A673 (cell line): ENCODE results near the gene SPEM3. TPM values are rescaled to one million over a fixed set of nuclear protein-coding genes. Genes with fewer than 3 reads are reported as not detected.
"Not testable (repeated sequence)": the region's sequence is repeated elsewhere in the genome, so short reads cannot be mapped to it uniquely, and the experiment has no call there.

Source experiments
- BruUV-seq: library from RNA; stranded (reverse); fragments of 400-500 nt; replicated peaks from 2 replicates; lab custom pipeline; 2021; lab: Mats Ljungman, UMichigan
- CTCF ChIA-PET: fragments of 300-600 bp; sonication (Branson Sonifier 250); formaldehyde crosslinking; loops from one replicate; lab custom pipeline; 2022; ENCODE audit warnings: antibody characterized with exemption; lab: Charles Lee
- POLR2A ChIA-PET: fragments of 300-600 bp; sonication (Branson Sonifier 250); formaldehyde crosslinking; loops from one replicate; lab custom pipeline; 2022; ENCODE audit warnings: antibody characterized with exemption; ENCODE audit not compliant: low non-redundant PET; lab: Charles Lee
- DNase-seq: peaks from one replicate; pipeline ENCODE4 v3.0.0-alpha.2; 2015; ENCODE audit warnings: low spot score
- H3K27ac ChIP-seq: fragments of 200-600 bp; sonication (generic); 2 replicates; pipeline ENCODE4 v1.5.1; 2016; ENCODE audit warnings: mixed run types, low read depth, mild to moderate bottlenecking, mixed read lengths, antibody characterized with exemption, low read length; ENCODE audit not compliant: poor library complexity, severe bottlenecking
- H3K27me3 ChIP-seq: fragments of 200-600 bp; sonication (generic); replicated peaks from 2 replicates; pipeline ENCODE4 v1.6.1; 2017; ENCODE audit warnings: mixed run types, low read depth, mild to moderate bottlenecking, mixed read lengths, antibody characterized with exemption, low read length; ENCODE audit not compliant: insufficient read depth, poor library complexity
- H3K36me3 ChIP-seq: fragments of 200-600 bp; sonication (generic); 2 replicates; pipeline ENCODE4 v1.6.1; 2016; ENCODE audit warnings: mixed run types, mild to moderate bottlenecking, mixed read lengths, antibody characterized with exemption, low read length; ENCODE audit not compliant: insufficient read depth, poor library complexity, severe bottlenecking
- H3K4me1 ChIP-seq: fragments of 200-600 bp; sonication (generic); 2 replicates; pipeline ENCODE4 v1.6.1; 2017; ENCODE audit warnings: mixed run types, mild to moderate bottlenecking, mixed read lengths, antibody characterized with exemption, low read length; ENCODE audit not compliant: insufficient read depth, poor library complexity, severe bottlenecking
- H3K4me3 ChIP-seq: fragments of 200-600 bp; sonication (generic); 2 replicates; pipeline ENCODE4 v1.5.1; 2016; ENCODE audit warnings: low read depth, mixed run types, mild to moderate bottlenecking, mixed read lengths, low read length; ENCODE audit not compliant: poor library complexity, severe bottlenecking
- H3K9me3 ChIP-seq: fragments of 200-600 bp; sonication (generic); 2 replicates; pipeline ENCODE4 v1.6.1; 2016; ENCODE audit warnings: mixed run types, low read depth, mild to moderate bottlenecking, mixed read lengths, antibody characterized with exemption, low read length; ENCODE audit not compliant: poor library complexity, severe bottlenecking
- EZH2 ChIP-seq: fragments of 200-600 bp; sonication (generic); IDR thresholded peaks from 2 replicates; pipeline ENCODE4 v1.6.1; 2017; ENCODE audit warnings: borderline replicate concordance, low read depth, mild to moderate bottlenecking, mixed read lengths, antibody characterized with exemption, low read length; ENCODE audit not compliant: poor library complexity, severe bottlenecking
- intact Hi-C: fragments of 100-400 bp; cut with micrococcal nuclease; formaldehyde crosslinking; loops from one replicate; pipeline ENCODE4 v1.10.0; 2022; ENCODE audit not compliant: unreplicated experiment
- total RNA-seq: library from RNA; stranded (reverse); gene quantifications from 2 replicates; pipeline ENCODE4 v1.2.3, GENCODE V29; 2021
- TF ChIP-seq, protein P1 (sequence below): fragments of 300-800, 200-600 bp; sonication (generic); conservative IDR thresholded peaks from 2 replicates; pipeline ENCODE4 v1.5.1; 2017; ENCODE audit warnings: low read depth, mild to moderate bottlenecking, antibody characterized with exemption, low read length, moderate library complexity, mixed read lengths

Gene SPEM3
- total RNA-seq, 1 experiment from 2014 or later, result not detected

- POLR2A ChIA-PET, result interaction anchor here (0.6 kb wide), 1 partner anchor 17 kb away, joined by 4 read pairs; the partner anchor contains the start of gene POLR2A
- Histone ChIP-seq H3K27me3 (no peaks in the 10 kb centered on the region), H3K4me3 (no peak overlapping the region), H3K4me1 (no peaks in the 10 kb centered on the region), H3K27ac (no peak overlapping the region), H3K36me3 (peaks cover 12% of the 10 kb centered on the region), H3K9me3 (no peaks in the 10 kb centered on the region)
- TF ChIP-seq, protein P1, sequence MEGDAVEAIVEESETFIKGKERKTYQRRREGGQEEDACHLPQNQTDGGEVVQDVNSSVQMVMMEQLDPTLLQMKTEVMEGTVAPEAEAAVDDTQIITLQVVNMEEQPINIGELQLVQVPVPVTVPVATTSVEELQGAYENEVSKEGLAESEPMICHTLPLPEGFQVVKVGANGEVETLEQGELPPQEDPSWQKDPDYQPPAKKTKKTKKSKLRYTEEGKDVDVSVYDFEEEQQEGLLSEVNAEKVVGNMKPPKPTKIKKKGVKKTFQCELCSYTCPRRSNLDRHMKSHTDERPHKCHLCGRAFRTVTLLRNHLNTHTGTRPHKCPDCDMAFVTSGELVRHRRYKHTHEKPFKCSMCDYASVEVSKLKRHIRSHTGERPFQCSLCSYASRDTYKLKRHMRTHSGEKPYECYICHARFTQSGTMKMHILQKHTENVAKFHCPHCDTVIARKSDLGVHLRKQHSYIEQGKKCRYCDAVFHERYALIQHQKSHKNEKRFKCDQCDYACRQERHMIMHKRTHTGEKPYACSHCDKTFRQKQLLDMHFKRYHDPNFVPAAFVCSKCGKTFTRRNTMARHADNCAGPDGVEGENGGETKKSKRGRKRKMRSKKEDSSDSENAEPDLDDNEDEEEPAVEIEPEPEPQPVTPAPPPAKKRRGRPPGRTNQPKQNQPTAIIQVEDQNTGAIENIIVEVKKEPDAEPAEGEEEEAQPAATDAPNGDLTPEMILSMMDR, result no peak
- no peak for TF ChIP-seq EZH2
- DNase-seq, result no peak
- CTCF ChIA-PET, result no interaction called here
- BruUV-seq, result no TSS peak
- intact Hi-C loops, result no loop called here
These were observed 38.8 kb downstream of the SPEM3 start for GRCh38 chr17:7467498-7467897.

DNA sequence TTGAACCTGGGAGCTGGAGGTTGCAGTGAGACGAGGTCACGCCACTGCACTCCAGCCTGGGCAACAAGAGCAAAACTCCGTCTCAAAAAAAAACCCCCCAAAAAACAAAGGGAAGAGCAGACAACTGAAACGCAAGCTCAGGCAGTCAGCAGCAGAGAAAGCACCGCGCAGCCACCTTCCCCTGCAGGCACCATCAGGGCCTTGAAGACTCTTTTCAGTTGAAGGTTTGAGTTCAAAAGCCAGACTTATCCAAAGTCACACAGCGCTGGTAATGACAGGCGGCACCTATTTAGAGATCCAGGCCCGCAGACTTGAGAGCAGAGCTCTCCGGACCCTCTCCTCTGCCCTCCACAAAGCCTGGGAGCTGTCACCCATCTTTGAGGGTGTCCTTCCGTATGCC lies 39.6 kb downstream of the SPEM3 start:
- POLR2A ChIA-PET, result interaction anchor here (0.6 kb wide), 1 partner anchor 16 kb away, joined by 4 read pairs; the partner anchor contains the start of gene POLR2A
- Histone ChIP-seq H3K9me3 (no peaks in the 10 kb centered on the region), H3K4me3 (no peak overlapping the region), H3K36me3 (peaks cover 12% of the 10 kb centered on the region), H3K27me3 (no peaks in the 10 kb centered on the region), H3K27ac (no peak overlapping the region), H3K4me1 (no peaks in the 10 kb centered on the region)
- TF ChIP-seq EZH2, result no peak
- TF ChIP-seq, protein P1, result no peak
- CTCF ChIA-PET, result no interaction called here
- BruUV-seq, result no TSS peak
- no peak for DNase-seq
- intact Hi-C loops, result no loop called here

GRCh38 chr17:7468804-7469389 lies 40.2 kb downstream of the SPEM3 start:
- intact Hi-C loops, result no loop called here
- ChIA-PET POLR2A (no interaction called here), CTCF (no interaction called here)
- H3K27me3 ChIP-seq, result no peaks in the 10 kb centered on the region
- no peak for DNase-seq
- no peak overlapping the region for H3K4me3 ChIP-seq
- H3K4me1 ChIP-seq, result no peaks in the 10 kb centered on the region
- BruUV-seq, result no TSS peak
- peaks cover 12% of the 10 kb centered on the region for H3K36me3 ChIP-seq
- no peaks in the 10 kb centered on the region for H3K9me3 ChIP-seq
- no peak for TF ChIP-seq EZH2
- TF ChIP-seq, protein P1, result no peak
- no peak overlapping the region for H3K27ac ChIP-seq

DNA sequence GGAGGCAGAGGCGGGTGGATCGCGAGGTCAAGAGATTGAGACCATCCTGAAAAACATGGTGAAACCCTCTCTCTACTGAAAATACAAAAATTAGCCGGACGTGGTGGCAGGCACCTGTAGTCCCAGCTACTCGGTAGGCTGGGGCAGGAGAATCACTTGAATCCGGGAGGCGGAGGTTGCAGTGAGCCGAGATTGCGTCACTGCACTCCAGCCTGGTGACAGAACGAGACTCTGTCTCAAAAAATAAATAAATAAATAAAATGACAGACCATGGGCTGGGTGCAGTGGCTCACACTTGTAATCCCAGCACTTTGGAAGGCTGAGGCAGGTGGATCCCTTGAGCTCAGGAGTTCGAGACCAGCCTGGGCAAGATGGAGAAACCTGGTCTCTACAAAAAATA lies 41.2 kb downstream of the SPEM3 start:
- BruUV-seq, POLR2A ChIA-PET, H3K9me3 ChIP-seq, H3K27me3 ChIP-seq, H3K27ac ChIP-seq, DNase-seq, CTCF ChIA-PET, H3K4me3 ChIP-seq, intact Hi-C loops, H3K36me3 ChIP-seq, H3K4me1 ChIP-seq: not testable (repeated sequence)

DNA sequence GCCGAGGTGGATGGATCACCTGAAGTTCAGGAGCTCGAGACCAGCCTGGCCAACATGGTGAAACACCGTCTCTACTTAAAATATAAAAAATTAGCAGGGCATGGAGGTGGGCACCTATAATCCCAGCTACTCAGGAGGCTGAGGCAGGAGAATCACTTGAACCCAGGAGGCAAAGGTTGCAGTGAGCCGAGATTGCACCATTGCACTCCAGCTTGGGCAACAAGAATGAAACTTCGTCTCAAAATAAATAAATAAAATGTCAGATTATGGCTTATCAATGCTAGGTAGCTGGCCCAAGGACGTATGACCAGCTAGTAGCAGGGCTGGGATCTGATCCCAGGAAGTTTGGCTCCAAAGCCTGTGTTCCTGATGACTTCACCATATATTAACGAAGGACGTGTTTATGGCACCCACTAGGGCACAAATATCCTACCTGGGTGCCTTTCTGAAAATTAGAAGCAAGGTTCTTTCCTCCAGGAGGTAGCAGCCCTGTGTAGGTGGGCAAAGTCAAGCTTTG lies 41.9 kb downstream of the SPEM3 start:
- H3K36me3 ChIP-seq, BruUV-seq, CTCF ChIA-PET, intact Hi-C loops, H3K27me3 ChIP-seq, POLR2A ChIA-PET, H3K4me3 ChIP-seq, DNase-seq, H3K4me1 ChIP-seq, H3K9me3 ChIP-seq, H3K27ac ChIP-seq: not testable (repeated sequence)
